Mammary epithelial cell (primary cell): ENCODE measurements around the gene PPP5C.

Source experiments
- CTCF ChIP-seq, 2 donors: IDR thresholded peaks in 1 of 2; conservative IDR thresholded peaks in 1 of 2; 2 replicates each; pipeline ENCODE4 v1.5.1; 2011 to 2012; ENCODE audit warnings: inconsistent platforms in 2 of 2, low read length in 2 of 2, mild to moderate bottlenecking in 2 of 2, control low read depth in 1 of 2, low read depth in 1 of 2; ENCODE audit not compliant: insufficient read depth in 1 of 2; ENCODE audit errors: extremely low read depth in 1 of 2
- EZH2 ChIP-seq: IDR thresholded peaks from 2 replicates; pipeline ENCODE4 v1.6.1; 2012; ENCODE audit warnings: low read length, inconsistent platforms, borderline replicate concordance

DNA sequence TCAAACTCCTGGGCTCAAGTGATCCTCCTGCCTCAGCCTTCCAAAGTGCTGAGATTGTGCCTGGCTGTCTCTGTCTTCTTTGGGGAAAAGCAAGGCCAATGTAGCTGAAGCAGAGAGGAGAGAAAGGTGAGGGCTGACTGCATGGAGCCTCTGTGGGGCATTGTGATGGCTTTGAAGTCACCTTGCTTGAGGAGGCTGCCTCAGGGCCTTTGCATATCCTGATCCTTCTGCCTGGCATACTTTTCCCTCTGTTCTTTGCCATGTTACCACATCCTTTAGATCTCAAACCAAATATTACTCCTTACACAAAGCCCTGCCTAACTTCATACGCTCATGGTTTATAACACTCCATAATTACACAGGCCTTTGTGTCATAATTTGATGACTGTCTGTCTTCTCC is 9.4 kb upstream of the PPP5C start:
- no peak for TF ChIP-seq CTCF (conservative IDR thresholded peaks at IDR 0.05 in 1 of 2, IDR thresholded peaks at IDR 0.05 in 1 of 2; ENCODE audit: extremely low read depth in 1 of 2, insufficient read depth in 1 of 2, low read depth in 1 of 2, low read length in 2 of 2)
- no peak for TF ChIP-seq EZH2
